NOMO-1 treated with dmso at 0.1 percent for 144 hours (cell line): ENCODE data around the gene NFYC.

Source experiments
- DNase-seq: peaks from one replicate; lab custom pipeline; 2025; ENCODE audit not compliant: unreplicated experiment; lab: John Stamatoyannopoulos, UW

NFYC gene

DNA sequence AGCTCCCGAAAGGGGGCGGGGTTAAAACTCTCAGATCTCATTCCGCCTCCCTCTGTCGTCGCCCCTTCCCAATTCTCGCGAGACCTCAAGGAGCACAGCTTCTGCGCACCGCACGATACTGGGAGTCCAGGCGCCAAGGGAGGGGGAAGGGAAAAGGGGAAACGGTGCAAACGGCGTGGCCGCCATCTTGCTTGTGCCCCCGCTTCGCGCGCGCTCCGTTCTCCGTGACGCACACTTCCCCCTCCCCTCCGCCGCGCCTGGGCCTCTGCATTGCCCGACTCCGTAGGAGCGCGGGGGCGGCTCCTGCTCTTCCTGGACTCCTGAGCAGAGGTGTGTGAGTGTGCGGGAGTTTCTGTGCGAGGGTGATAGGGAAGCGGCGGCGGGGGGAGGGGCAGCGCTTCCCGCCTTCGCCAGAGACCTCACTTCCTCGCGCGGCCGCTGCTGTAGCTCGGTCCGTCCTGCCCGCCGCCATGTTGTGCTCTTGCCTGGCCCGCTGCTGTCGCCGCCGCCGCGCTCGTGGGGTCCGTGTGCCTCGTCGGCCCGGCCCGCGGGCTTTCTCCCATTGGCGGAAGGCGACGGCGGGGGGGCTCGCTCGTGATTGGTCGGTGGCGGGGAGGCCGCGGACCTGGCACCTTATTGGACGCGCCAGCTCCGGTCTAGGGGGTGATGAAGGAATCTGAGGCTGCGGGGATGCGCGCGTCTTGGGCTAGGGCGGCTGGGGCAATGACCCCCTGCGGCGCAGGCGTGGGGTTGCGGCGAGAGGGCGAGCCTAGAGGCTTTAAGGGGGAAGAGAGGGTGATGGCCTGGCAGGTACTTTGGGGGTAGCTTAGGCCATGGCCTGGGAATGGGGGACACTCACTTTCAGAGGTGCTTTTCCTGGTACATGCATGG lies at the start of gene NFYC:
Gene NFYC (plus strand): TSS at position 167 of the 891 bp plus-strand sequence. CDS start 47,140 bp downstream, outside the sequence.
- DNase-seq, result peak; percentile 98

GRCh38 chr1:40645118-40645680 lies 46.3 kb upstream of the NFYC start:
- DNase-seq, result no peak

DNA sequence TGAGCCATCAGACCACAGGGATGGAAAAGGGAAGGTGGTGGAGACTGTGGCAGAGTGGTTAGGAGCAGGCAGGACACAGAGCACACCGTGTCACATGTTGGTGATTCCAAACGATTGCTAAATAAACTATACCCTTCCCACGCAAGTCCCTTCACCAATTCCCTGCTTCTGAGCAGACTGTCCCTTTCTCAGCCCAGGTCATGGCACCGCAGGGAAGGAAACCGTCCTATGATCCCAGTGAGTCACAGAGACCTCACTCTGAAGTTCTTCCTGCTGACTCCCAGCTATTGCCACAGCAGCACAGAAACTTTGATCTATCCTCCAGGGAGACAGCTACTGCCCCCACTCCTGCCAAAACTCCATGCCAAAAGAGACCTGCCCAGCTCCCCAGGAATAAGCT lies 45.2 kb upstream of the NFYC start:
- no peak for DNase-seq

DNA sequence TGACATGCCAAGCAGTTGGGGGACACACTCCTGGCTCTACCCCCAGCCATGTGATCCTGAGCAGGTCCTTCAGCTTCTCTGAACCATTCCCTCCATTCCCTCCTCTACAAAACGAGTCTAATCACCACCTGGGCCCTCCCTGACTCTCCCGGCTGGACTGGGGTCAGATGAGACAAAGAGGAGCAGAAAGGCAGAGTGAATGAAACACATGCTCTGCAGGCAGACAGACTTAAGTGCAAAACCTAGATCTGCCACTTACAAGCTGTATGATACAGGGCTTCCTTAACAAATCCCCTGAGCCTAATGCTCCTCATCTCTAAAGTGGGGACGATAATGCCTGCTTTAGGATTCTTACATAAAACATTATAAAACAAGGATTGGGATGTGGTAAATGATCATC lies 43.3 kb upstream of the NFYC start:
- no peak for DNase-seq

- DNase-seq, result no peak
Measured at GRCh38 chr1:40648928-40649591, 42.4 kb upstream of the NFYC start.

DNA sequence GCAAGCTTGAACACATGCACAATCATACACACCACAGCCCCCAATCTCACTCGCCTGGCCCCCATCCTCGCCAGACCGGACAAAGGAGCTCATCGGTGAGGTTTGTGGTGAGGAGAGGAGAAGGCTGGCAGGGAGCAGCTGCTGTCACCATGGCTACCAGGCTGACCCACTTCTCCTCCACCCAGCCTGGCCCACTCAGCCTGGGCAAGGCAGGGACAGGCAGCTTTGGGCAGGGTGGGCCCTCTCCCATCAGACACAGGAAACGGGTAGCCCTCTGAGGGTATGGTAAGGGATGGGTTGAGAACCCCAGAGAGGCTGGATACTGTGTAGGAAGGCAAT lies 41.9 kb upstream of the NFYC start:
- DNase-seq, result no peak

DNA sequence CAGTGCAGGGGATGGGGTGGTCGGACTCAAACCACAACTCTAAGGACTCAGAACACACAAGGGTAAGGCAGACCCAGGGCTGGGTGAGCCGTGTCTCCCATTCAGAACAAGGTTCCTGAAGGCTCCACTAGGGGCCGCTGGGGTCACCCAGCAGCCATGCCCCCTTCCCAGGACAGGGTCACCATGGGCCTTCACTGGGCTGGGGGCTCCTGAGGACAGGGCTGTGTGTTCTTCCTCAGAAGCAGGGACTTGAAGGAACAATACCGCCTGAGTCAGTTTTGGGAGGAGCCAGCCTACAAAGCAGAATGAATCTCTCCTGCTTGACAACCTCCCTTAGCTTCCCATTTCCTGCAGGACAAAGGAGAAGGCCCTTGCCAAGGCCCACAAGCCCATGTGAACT lies 41.4 kb upstream of the NFYC start:
- DNase-seq, result no peak

DNA sequence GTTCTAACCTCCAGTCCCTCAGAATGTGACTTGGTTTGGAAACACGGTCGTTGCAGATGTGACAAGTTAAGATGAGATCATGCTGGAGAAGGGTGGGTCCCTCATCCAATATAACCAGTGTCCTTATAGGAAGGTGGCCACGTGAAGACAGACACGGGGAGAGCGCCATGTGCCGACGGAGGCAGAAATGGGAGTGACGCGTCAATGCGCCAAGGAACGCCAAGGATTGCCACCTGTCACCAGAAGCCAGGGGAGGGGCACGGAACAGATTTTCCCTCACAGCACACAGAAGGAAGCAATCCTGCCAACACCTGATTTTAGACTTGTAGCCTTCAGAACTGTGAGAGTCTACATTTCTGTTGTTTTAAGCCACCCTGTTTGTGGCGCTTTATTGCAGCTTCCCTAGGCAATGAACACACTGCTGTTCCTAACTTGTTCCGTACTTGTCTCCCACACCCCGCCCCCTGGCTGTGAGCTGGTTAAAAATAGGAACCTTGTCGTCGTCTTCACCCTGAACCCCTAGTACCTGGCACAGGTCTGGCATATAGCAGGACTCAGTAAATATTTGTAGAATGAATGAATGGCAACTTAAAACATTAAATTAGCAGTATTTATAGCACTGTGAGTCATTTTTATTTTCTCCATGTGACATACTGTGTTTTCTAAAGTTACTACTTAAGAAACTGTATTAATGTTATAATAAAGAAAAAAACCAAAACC lies 40.2 kb upstream of the NFYC start:
- DNase-seq, result no peak

DNA sequence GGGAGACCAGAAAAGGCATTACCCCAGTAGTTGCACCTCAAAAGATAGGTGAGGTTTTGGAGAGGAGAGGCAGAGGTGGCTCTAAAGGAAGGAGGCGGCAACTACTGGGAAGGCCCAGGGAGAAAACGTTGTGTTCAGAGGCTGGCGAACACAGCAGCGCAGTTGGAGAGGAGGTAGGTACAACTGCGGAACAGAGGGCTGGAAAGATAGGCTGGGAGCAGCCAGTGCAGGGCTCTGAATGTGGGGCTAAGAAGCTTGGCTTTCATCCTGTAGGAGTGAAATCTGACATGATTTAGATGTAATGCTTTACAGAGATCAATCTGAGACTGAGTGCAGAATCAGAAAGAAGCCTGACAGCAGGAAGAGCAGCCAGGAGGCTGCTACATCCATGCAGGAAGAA lies 39.0 kb upstream of the NFYC start:
- no peak for DNase-seq

- DNase-seq, result no peak
Measured at GRCh38 chr1:40652979-40653378, 38.5 kb upstream of the NFYC start.

GRCh38 chr1:40653851-40654537 lies 37.5 kb upstream of the NFYC start:
- no peak for DNase-seq

GRCh38 chr1:40657046-40657445 lies 34.5 kb upstream of the NFYC start:
- no peak for DNase-seq

DNA sequence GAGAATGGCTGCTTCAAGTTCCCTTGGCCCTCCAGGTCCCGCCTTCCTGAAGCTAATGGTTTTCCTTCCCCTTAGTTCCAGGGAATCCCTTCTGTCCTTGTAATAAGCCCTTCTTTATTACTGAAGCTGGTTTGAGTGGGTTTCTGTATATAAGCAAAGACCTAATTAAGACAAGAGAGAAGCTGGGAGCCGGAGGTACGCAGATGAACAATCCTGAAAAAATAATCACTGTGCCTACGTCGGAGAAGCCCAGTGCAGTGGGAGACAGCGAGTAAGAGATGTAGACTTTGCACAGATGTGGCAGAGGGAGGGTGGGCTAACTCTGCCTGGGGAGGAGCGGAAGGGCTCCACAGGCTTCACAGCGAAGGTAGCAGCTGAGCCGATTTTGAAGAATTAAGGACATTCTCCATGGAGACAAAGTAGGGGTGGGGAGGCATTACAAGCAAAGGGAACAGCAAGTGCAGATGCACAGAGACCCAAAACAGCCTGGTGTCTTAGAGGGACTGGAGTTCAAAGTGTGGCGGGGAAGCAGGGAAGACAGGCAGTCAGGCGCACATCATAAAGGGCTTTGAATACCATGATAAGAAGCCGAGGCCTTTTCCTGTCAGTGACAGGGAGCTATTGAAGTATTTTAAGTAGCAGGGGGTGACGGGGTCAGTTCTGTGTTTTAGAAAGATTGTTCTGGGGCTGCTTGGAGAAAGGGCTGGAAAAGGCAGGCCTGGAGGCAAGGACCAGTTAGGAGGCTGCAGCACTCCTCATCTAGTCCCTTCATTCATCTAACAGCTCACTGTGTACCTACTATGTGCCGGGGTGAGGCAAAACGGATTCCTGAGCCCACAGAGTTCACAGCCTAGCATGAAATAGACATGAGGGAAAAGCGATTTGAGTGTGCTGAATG lies 32.5 kb upstream of the NFYC start:
- no peak for DNase-seq

- DNase-seq, result no peak
Measured at GRCh38 chr1:40659649-40659947, 31.9 kb upstream of the NFYC start.

DNA sequence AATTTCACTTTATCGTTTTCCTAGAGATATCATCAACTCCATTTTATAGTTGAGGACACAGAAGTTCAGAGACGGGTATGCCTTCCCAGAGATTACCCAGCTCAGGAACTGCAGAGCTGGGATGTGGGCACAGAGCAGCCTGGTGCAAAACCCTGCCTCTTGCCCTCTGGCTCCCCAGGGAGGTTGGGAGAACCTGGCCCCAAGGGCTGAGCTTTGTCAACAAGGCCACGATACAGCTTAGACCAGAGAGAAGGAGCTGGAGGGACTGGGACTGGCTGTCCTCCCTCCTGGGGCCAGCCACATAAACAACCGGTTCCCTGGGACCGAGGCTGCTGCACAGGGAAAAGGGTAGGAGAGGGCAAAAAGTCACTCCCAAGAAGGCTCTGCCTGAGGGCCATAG lies 29.8 kb upstream of the NFYC start:
- no peak for DNase-seq

DNA sequence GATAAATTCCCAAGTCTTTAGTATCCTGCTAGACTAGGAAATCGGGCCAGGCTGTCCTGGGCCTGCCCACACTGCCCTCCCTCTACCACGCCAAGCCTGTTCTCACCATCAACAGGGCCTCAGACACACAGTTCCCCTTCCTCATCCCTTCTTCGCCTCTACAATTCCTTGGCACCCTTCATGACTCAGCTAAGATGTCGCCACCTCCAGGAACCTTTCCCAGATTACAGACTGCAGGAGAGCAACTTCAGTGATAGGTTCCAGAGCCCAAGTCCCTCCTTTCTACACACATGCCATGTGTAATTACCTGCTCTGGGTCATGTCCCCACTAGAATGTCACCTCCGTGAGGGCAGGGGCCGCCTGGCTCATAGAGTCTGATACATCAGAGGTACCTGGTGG lies 29.4 kb upstream of the NFYC start:
- no peak for DNase-seq

- no peak for DNase-seq
Measured at GRCh38 chr1:40662864-40663263, 28.6 kb upstream of the NFYC start.

- DNase-seq, result no peak
Measured at GRCh38 chr1:40663324-40664166, 28.0 kb upstream of the NFYC start.

DNA sequence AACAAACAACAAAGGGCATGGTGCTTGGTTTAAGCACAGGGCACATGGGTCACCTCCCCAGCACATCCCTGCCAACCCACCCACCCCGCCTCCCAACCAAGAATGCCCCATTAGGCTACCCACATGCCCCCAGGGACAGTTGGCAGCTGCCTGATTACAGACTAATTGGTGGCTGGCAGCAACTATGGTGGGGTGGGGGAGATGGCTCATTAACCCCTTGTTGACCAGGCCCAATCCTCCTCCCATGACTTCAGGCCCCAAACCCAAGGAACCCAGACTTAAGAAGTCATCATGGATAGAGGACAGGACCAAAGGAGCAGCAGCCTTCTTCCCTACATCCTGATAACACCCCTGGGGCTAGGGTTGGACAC lies 27.4 kb upstream of the NFYC start:
- DNase-seq, result no peak
